Endodermal cell (in vitro differentiated cells): ENCODE measurements around the gene ZMIZ1. TPM values are rescaled to one million over a fixed set of nuclear protein-coding genes. Genes with fewer than 3 reads are reported as not detected.

Experiments used
- DNase-seq: peaks from one replicate; pipeline ENCODE4 v3.0.0-alpha.2; 2017
- H3K27ac ChIP-seq: 2 replicates; pipeline ENCODE4 v1.5.1; 2013; ENCODE audit warnings: mild to moderate bottlenecking, low read depth, low read length, moderate library complexity
- H3K27me3 ChIP-seq: 2 replicates; pipeline ENCODE4 v1.6.1; 2013; ENCODE audit warnings: mild to moderate bottlenecking, low read length, moderate library complexity; ENCODE audit not compliant: insufficient read depth, control insufficient read depth, poor library complexity, severe bottlenecking
- H3K36me3 ChIP-seq: 2 replicates; pipeline ENCODE4 v1.7.0; 2013; ENCODE audit warnings: mild to moderate bottlenecking, low read length, moderate library complexity; ENCODE audit not compliant: control insufficient read depth, insufficient read depth
- H3K4me1 ChIP-seq: one replicate; pipeline ENCODE4 v1.7.0; 2013; ENCODE audit warnings: low read length; ENCODE audit not compliant: control insufficient read depth, insufficient read depth
- H3K4me3 ChIP-seq: 2 replicates; pipeline ENCODE4 v1.5.1; 2013; ENCODE audit warnings: mild to moderate bottlenecking, low read length, moderate library complexity
- H3K9ac ChIP-seq: 2 replicates; pipeline ENCODE4 v1.6.1; 2013; ENCODE audit warnings: mild to moderate bottlenecking, low read length, moderate library complexity; ENCODE audit not compliant: poor library complexity, severe bottlenecking; ENCODE audit errors: extremely low read depth
- H3K9me3 ChIP-seq: 2 replicates; pipeline ENCODE4 v1.6.1; 2013; ENCODE audit warnings: mild to moderate bottlenecking, low read length, moderate library complexity; ENCODE audit not compliant: control insufficient read depth
- H3K27ac Mint-ChIP-seq: 2 replicates; pipeline ENCODE4 v1.8.0; 2020; ENCODE audit warnings: mixed read lengths
- H3K27me3 Mint-ChIP-seq: 2 replicates; pipeline ENCODE4 v1.8.0; 2021; ENCODE audit warnings: mild to moderate bottlenecking, mixed read lengths; ENCODE audit not compliant: insufficient read depth
- H3K36me3 Mint-ChIP-seq: 2 replicates; pipeline ENCODE4 v1.8.0; 2020; ENCODE audit warnings: low read depth, mixed read lengths
- H3K4me1 Mint-ChIP-seq: 2 replicates; pipeline ENCODE4 v1.8.0; 2020; ENCODE audit warnings: mixed read lengths
- H3K4me3 Mint-ChIP-seq: 2 replicates; pipeline ENCODE4 v1.8.0; 2020; ENCODE audit warnings: mild to moderate bottlenecking, moderate library complexity, mixed read lengths
- H3K9me3 Mint-ChIP-seq: 2 replicates; pipeline ENCODE4 v1.8.0; 2020; ENCODE audit warnings: mild to moderate bottlenecking, mixed read lengths
- WGBS, 2 experiments: methylation state at CpG; one replicate each; pipeline versions ENCODE4 v1.1.5 to v1.1.7; 2013; ENCODE audit warnings: missing lambda C conversion rate in 2 of 2, mixed read lengths in 1 of 2; ENCODE audit not compliant: insufficient coverage in 1 of 2, insufficient read length in 1 of 2; 5-methylcytosine and 5-hydroxymethylcytosine counted together
- total RNA-seq, 2 donors: library from RNA; stranded (reverse); fragmentation: NEBNext Ultra II Directional in 1 of 2; extraction: Animal tissue kit (Norgen Biotek cat#: 25700) in 1 of 2; gene quantifications; 2 replicates in 1 of 2; 3 replicates in 1 of 2; pipeline ENCODE4 v1.2.1, GENCODE V29; 2021
- TF ChIP-seq, protein P1 (sequence below): fragments of 200-600 bp; sonication (generic); conservative IDR thresholded peaks from 2 replicates; pipeline ENCODE4 v1.5.0; 2021; ENCODE audit warnings: antibody characterized with exemption, mild to moderate bottlenecking

The ZMIZ1 gene
- total RNA-seq, 2 donors from 2014 or later = 65.3 to 67.5 TPM

DNA sequence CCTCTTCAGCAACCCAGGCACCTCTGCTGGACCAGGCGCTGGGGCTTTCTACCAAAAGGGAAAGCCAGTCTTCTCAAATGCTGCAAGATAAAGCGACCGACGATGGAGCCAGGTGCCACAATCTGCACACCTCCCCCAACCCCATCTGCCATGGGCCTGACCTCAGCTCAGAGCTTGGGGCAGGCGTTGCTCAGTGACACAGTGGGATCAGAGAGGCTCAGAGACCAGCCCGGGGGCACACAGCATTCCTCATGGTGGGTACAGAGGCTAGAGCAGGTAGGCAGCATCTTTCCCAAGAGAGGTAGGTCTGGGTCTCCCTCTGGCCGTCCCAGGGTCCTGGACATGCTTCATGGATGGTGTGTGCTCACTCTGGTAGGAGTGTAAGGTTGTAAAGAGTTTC is 56.3 kb downstream of the ZMIZ1 start:
- Histone ChIP-seq H3K4me1 (peaks cover 22% of the 10 kb centered on the region), H3K9ac (no peak overlapping the region), H3K4me3 (no peak overlapping the region), H3K27me3 (no peaks in the 10 kb centered on the region), H3K36me3 (peaks cover 50% of the 10 kb centered on the region), H3K9me3 (no peaks in the 10 kb centered on the region), H3K27ac (no peak overlapping the region)
- 80 to 92% methylated on average over 1 to 7 of the region's 7 CpGs for WGBS, 2 experiments
- H3K27ac Mint-ChIP-seq = peak overlapping the region; percentile 85
- no peaks in the 10 kb centered on the region for H3K9me3 Mint-ChIP-seq
- DNase-seq = no peak
- no peak overlapping the region for H3K4me3 Mint-ChIP-seq
- TF ChIP-seq, protein P1, sequence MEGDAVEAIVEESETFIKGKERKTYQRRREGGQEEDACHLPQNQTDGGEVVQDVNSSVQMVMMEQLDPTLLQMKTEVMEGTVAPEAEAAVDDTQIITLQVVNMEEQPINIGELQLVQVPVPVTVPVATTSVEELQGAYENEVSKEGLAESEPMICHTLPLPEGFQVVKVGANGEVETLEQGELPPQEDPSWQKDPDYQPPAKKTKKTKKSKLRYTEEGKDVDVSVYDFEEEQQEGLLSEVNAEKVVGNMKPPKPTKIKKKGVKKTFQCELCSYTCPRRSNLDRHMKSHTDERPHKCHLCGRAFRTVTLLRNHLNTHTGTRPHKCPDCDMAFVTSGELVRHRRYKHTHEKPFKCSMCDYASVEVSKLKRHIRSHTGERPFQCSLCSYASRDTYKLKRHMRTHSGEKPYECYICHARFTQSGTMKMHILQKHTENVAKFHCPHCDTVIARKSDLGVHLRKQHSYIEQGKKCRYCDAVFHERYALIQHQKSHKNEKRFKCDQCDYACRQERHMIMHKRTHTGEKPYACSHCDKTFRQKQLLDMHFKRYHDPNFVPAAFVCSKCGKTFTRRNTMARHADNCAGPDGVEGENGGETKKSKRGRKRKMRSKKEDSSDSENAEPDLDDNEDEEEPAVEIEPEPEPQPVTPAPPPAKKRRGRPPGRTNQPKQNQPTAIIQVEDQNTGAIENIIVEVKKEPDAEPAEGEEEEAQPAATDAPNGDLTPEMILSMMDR = no peak
- peaks cover 32% of the 10 kb centered on the region for H3K36me3 Mint-ChIP-seq
- no peaks in the 10 kb centered on the region for H3K27me3 Mint-ChIP-seq
- peaks cover 37% of the 10 kb centered on the region for H3K4me1 Mint-ChIP-seq

DNA sequence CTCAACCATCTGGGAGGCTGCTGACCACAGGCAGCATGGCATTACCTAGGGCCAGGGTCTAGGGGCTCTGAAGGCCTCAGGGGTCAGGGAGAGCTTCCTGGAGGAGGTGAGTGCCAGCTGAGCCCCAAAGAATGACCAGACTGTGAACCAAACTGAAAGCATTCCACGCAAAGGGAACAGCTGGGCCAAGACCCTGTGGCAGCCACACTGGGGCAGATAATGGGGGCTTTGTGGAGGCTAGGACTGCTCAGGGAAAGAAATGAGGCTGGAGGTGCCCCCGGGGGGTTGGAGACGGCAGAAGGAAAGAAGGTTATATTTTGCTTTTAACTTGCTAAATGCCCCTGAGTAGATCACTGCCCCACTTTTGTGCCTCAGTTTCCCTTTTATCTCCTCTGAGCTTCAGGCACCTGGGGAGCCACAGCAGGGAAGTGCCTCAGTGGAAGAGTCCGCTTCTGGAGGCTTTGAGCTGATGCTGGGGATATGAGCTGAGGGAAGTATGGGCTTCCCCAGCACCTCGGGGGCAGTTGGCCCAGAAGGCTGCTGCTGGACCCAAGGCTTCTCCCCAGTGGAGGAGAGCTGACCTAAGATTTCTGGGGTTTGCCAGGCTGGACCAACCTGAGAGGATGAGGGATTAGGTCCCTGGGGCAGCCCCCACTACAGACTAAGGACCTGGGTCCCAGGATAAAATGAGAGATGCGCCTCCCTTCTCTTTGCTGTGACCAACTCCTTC is 57.8 kb downstream of the ZMIZ1 start:
- TF ChIP-seq, protein P1 = no peak
- Histone ChIP-seq H3K4me3 (no peak overlapping the region), H3K27ac (no peak overlapping the region), H3K9ac (no peak overlapping the region), H3K36me3 (peaks cover 49% of the 10 kb centered on the region), H3K27me3 (no peaks in the 10 kb centered on the region), H3K4me1 (peaks cover 26% of the 10 kb centered on the region), H3K9me3 (no peaks in the 10 kb centered on the region)
- H3K9me3 Mint-ChIP-seq = no peaks in the 10 kb centered on the region
- peaks cover 49% of the 10 kb centered on the region for H3K4me1 Mint-ChIP-seq
- peaks cover 31% of the 10 kb centered on the region for H3K36me3 Mint-ChIP-seq
- no peak overlapping the region for H3K4me3 Mint-ChIP-seq
- no peak for DNase-seq
- 95 to 96% methylated on average over 4 to 6 of the region's 6 CpGs for WGBS, 2 experiments
- no peaks in the 10 kb centered on the region for H3K27me3 Mint-ChIP-seq
- H3K27ac Mint-ChIP-seq = peak overlapping the region; percentile 37

DNA sequence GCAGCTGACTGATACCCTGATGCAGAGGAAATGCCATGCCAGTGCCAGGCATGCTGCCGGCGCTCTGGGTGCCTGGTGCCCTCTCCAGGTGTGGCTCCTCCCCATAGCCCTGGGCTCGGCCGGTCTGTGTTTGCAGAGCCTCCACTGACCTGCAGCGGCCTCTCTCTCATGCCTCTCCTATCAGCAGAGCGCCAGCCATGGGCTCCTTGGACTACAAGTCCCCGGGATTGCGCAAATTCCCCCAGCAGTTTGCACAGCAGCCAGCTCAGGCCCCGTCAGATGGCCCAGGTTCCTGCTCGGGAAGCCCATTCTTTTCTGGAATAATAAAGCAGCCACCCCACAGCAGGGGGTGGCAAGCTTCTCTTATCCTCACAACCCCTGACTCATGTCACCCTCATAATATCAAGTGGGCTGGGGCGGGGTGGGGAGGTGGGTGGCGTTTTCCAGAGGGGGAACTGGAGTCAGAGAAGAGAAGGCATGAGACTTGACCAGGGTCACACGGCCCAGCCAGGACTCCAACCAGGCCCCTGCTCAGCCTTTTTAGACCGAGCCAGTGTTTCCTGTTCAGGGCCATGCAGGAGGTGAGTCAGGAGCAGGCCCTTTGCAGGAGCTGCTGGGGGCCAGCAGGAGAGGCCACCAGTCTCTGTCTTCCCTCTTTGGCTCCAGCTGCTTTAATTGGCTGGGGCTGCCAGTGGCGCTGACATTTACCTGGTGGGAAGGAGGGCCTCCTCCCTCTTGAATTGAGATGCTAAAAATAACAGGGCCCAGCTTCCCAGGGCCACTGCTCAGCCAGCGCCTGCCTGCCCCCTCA is 58.6 kb downstream of the ZMIZ1 start:
- no peaks in the 10 kb centered on the region for H3K9me3 Mint-ChIP-seq
- no peaks in the 10 kb centered on the region for H3K27me3 ChIP-seq
- TF ChIP-seq, protein P1 = no peak
- H3K27ac Mint-ChIP-seq = no peak overlapping the region
- no peaks in the 10 kb centered on the region for H3K27me3 Mint-ChIP-seq
- WGBS, 2 experiments = 77 to 79% methylated on average over 8 to 16 of the region's 16 CpGs
- no peaks in the 10 kb centered on the region for H3K9me3 ChIP-seq
- peak overlapping the region; percentile 68 for H3K27ac ChIP-seq
- DNase-seq = peak; percentile 86
- H3K4me1 ChIP-seq = peaks cover 26% of the 10 kb centered on the region
- H3K4me3 ChIP-seq = no peak overlapping the region
- H3K4me3 Mint-ChIP-seq = no peak overlapping the region
- peaks cover 57% of the 10 kb centered on the region for H3K4me1 Mint-ChIP-seq
- H3K36me3 Mint-ChIP-seq = peaks cover 33% of the 10 kb centered on the region
- H3K9ac ChIP-seq = no peak overlapping the region
- H3K36me3 ChIP-seq = peaks cover 46% of the 10 kb centered on the region
